NB4 (cell line): ENCODE results near the gene SLC19A1.

ENCODE experiments used
- MYC ChIP-seq: IDR thresholded peaks from 2 replicates; pipeline ENCODE4 v1.6.1; 2011; ENCODE audit warnings: low read depth, low read length
- POLR2A ChIP-seq: IDR thresholded peaks from 2 replicates; pipeline ENCODE4 v1.6.1; 2011; ENCODE audit warnings: mild to moderate bottlenecking; ENCODE audit not compliant: insufficient read length; ENCODE audit errors: extremely low read depth
- TF ChIP-seq, protein P1 (sequence below): IDR thresholded peaks from one replicate; pipeline ENCODE4 v1.5.1; 2012; ENCODE audit warnings: low read depth, low read length
- TF ChIP-seq, protein P2 (sequence below): IDR thresholded peaks from 2 replicates; pipeline ENCODE4 v1.6.1; 2011; ENCODE audit warnings: low read depth, low read length

DNA sequence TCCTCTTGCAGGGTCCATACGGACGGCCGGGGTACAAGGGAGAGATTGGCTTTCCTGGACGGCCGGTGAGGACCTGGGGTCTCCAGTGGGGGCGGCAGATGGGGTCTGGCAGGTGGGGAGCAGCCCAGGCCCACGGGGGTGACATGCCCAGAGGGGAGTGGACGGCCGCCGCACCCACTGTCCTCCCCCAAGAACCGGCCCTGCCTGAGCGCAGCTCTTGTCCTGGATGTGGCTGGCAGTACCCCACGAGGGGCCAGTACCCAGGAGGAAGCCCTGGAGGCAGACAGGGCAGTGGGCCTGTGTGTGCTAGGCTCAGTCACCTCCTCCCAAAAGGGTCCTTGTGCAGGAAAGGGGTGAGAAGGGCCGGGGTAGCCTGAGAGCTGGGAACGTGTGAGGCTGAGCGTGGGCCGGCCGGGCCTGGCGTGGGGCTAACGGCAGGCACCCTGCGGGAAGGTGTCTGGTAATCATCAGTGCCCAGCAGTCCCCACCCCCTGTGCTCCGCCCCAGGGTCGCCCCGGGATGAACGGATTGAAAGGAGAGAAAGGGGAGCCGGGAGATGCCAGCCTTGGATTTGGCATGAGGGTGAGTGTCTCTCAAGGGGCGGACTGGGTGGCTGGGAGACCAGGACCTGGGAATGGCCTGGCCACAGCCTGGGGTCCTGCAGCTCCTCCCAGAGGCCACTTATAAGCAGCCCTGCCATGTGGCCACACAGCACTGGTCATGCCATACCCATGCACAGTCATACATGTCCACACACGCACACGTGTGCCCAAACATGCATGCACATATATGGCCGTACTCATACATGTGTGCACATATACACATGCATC is 47.2 kb downstream of the SLC19A1 start:
- no peak for TF ChIP-seq POLR2A
- TF ChIP-seq, protein P1, sequence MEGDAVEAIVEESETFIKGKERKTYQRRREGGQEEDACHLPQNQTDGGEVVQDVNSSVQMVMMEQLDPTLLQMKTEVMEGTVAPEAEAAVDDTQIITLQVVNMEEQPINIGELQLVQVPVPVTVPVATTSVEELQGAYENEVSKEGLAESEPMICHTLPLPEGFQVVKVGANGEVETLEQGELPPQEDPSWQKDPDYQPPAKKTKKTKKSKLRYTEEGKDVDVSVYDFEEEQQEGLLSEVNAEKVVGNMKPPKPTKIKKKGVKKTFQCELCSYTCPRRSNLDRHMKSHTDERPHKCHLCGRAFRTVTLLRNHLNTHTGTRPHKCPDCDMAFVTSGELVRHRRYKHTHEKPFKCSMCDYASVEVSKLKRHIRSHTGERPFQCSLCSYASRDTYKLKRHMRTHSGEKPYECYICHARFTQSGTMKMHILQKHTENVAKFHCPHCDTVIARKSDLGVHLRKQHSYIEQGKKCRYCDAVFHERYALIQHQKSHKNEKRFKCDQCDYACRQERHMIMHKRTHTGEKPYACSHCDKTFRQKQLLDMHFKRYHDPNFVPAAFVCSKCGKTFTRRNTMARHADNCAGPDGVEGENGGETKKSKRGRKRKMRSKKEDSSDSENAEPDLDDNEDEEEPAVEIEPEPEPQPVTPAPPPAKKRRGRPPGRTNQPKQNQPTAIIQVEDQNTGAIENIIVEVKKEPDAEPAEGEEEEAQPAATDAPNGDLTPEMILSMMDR, result no peak
- TF ChIP-seq, protein P2, sequence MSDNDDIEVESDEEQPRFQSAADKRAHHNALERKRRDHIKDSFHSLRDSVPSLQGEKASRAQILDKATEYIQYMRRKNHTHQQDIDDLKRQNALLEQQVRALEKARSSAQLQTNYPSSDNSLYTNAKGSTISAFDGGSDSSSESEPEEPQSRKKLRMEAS, result no peak
- no peak for TF ChIP-seq MYC
